Stimulated activated CD4-positive, alpha-beta T cell treated with anti-CD3 and anti-CD28 coated beads, Interleukin-2, amount 100 ng/mL, for 48 hours (primary cell): Measurements from ENCODE around the gene UBE2Q2.
"Not testable (repeated sequence)": the region's sequence is repeated elsewhere in the genome, so short reads cannot be mapped to it uniquely, and the experiment has no call there.

Experiments
- DNase-seq, 2 donors: peaks; one replicate each; pipeline ENCODE4 v3.0.0-alpha.2; 2020

UBE2Q2 gene

GRCh38 chr15:75867449-75867848 is 24.2 kb downstream of the UBE2Q2 start:
- no peak for DNase-seq

GRCh38 chr15:75868019-75868418 is 24.8 kb downstream of the UBE2Q2 start:
- DNase-seq = no peak

- DNase-seq = no peak
Observed at GRCh38 chr15:75869446-75869845, 26.2 kb downstream of the UBE2Q2 start.

GRCh38 chr15:75871589-75871988 is 28.3 kb downstream of the UBE2Q2 start:
- not testable (repeated sequence) for DNase-seq

GRCh38 chr15:75872403-75872990 is 29.2 kb downstream of the UBE2Q2 start:
- no peak for DNase-seq

- DNase-seq = no peak
Observed at GRCh38 chr15:75884041-75884440, 40.8 kb downstream of the UBE2Q2 start.

- no peak for DNase-seq
Observed at GRCh38 chr15:75887178-75887577, 43.9 kb downstream of the UBE2Q2 start.

GRCh38 chr15:75891895-75892294 is 48.6 kb downstream of the UBE2Q2 start:
- no peak for DNase-seq

GRCh38 chr15:75895731-75896130 is 52.5 kb downstream of the UBE2Q2 start:
- no peak for DNase-seq

GRCh38 chr15:75900577-75900976 is 57.3 kb downstream of the UBE2Q2 start:
- DNase-seq = no peak

GRCh38 chr15:75902129-75902557 is 58.9 kb downstream of the UBE2Q2 start:
- DNase-seq = no peak

GRCh38 chr15:75903331-75904239 is 60.3 kb downstream of the UBE2Q2 start, which contains the start of gene FBXO22:
Gene FBXO22, plus strand, starts transcription at chr15:75903878. Its CDS starts 86 bp downstream, at chr15:75903964.
- peak; percentile 90 to 91 for DNase-seq

GRCh38 chr15:75905231-75905630 is 62.0 kb downstream of the UBE2Q2 start:
- no peak for DNase-seq

GRCh38 chr15:75910355-75910754 is 67.1 kb downstream of the UBE2Q2 start:
- DNase-seq = not testable (repeated sequence)

- DNase-seq = no peak
Observed at GRCh38 chr15:75916978-75917377, 73.7 kb downstream of the UBE2Q2 start.

GRCh38 chr15:75918135-75918534 is 74.9 kb downstream of the UBE2Q2 start:
- DNase-seq = no peak

GRCh38 chr15:75920079-75920478 is 76.8 kb downstream of the UBE2Q2 start:
- DNase-seq = no peak

- DNase-seq = no peak
Observed at GRCh38 chr15:75921732-75922703, 78.8 kb downstream of the UBE2Q2 start.

GRCh38 chr15:75923756-75924155 is 80.5 kb downstream of the UBE2Q2 start:
- DNase-seq = no peak

GRCh38 chr15:75924576-75924975 is 81.3 kb downstream of the UBE2Q2 start:
- no peak for DNase-seq

- DNase-seq = no peak
Observed at GRCh38 chr15:75925440-75925839, 82.2 kb downstream of the UBE2Q2 start.

GRCh38 chr15:75926931-75927330 is 83.7 kb downstream of the UBE2Q2 start:
- DNase-seq = no peak

GRCh38 chr15:75927601-75928000 is 84.4 kb downstream of the UBE2Q2 start:
- DNase-seq = no peak
